Activated CD4-positive, alpha-beta memory T cell treated with anti-CD3 and anti-CD28 coated beads, Interleukin-2, amount 10 ng/mL, durations not matched to agents 7 days and 5 days (primary cell): ENCODE data around the gene ERBB4. TPM values are rescaled to one million over a fixed set of nuclear protein-coding genes. Genes with fewer than 3 reads are reported as not detected.

Experiments
- CTCF ChIA-PET: fragments of 350-600 bp; sonication (Branson Sonifier 250); formaldehyde crosslinking; loops from one replicate; lab custom pipeline; 2021; ENCODE audit warnings: antibody characterized with exemption, inconsistent platforms; lab: Charles Lee
- POLR2A ChIA-PET: fragments of 350-600 bp; sonication (Branson Sonifier 250); formaldehyde crosslinking; loops from one replicate; lab custom pipeline; 2021; ENCODE audit warnings: antibody characterized with exemption; lab: Charles Lee
- DNase-seq: peaks from one replicate; pipeline ENCODE4 v3.0.0-alpha.2; 2020
- H3K27ac Mint-ChIP-seq: one replicate; pipeline ENCODE4 v1.8.0; 2021; ENCODE audit warnings: mild to moderate bottlenecking, mixed read lengths
- H3K27me3 Mint-ChIP-seq: one replicate; pipeline ENCODE4 v1.8.0; 2021; ENCODE audit warnings: mixed read lengths
- H3K36me3 Mint-ChIP-seq: one replicate; pipeline ENCODE4 v1.8.0; 2021; ENCODE audit warnings: low read depth, mixed read lengths
- H3K4me1 Mint-ChIP-seq: one replicate; pipeline ENCODE4 v1.8.0; 2021; ENCODE audit warnings: mixed read lengths
- H3K4me3 Mint-ChIP-seq: one replicate; pipeline ENCODE4 v1.8.0; 2021; ENCODE audit warnings: mild to moderate bottlenecking, mixed read lengths
- H3K9me3 Mint-ChIP-seq: one replicate; pipeline ENCODE4 v1.8.0; 2021; ENCODE audit warnings: mixed read lengths
- total RNA-seq, 2 experiments: library from RNA; stranded (reverse); gene quantifications; one replicate each; pipeline ENCODE4 v1.2.3, GENCODE V29; 2021

ERBB4 gene
- total RNA-seq, 2 experiments from 2014 or later = not detected

DNA sequence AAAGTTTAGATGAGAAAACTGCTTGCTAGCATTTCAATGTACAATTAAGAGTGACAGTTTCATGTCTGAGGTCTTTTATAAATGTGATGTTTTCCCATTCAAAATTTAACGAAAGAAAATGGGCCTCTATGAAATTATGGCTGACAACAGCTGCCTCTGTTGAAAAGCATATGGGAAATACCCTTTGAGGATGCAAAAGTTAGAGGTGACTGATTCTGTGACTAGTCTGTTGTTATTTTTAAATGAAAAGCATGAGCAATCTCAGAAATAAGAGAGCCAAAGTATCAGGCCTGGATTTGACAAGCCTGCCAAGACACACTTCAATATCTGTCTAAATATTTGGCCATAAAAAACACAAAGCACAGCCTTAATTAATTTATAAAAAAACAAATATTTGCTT is 580.8 kb downstream of the ERBB4 start:
- no peak overlapping the region for H3K27ac Mint-ChIP-seq
- ChIA-PET CTCF (no interaction called here), POLR2A (no interaction called here)
- no peak for DNase-seq
- H3K4me3 Mint-ChIP-seq = no peak overlapping the region
- no peaks in the 10 kb centered on the region for H3K4me1 Mint-ChIP-seq
- peaks cover 2% of the 10 kb centered on the region for H3K9me3 Mint-ChIP-seq
- no peaks in the 10 kb centered on the region for H3K27me3 Mint-ChIP-seq
- no peaks in the 10 kb centered on the region for H3K36me3 Mint-ChIP-seq

DNA sequence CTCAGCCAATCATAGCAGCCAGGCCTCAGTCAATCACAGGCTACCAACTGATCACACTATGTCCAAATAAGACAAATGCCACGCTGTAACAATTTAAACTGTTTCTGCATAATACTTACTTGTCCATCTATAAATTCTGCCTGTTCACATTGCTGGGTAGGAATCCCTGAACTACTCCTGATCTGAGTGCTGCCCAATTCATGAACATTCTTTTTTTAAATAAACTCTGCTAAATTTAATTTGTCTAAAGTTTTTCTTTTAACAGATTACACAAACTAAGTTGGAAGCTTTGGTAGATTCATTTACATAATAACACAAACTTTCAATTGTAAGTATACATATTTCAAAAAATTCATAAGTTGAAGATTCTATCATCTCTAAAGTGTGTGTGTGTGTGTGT is 583.0 kb downstream of the ERBB4 start:
- Mint-ChIP-seq H3K27ac (no peak overlapping the region), H3K27me3 (no peaks in the 10 kb centered on the region), H3K36me3 (no peaks in the 10 kb centered on the region), H3K4me1 (no peaks in the 10 kb centered on the region), H3K4me3 (no peak overlapping the region), H3K9me3 (no peaks in the 10 kb centered on the region)
- ChIA-PET POLR2A (no interaction called here), CTCF (no interaction called here)
- no peak for DNase-seq

DNA sequence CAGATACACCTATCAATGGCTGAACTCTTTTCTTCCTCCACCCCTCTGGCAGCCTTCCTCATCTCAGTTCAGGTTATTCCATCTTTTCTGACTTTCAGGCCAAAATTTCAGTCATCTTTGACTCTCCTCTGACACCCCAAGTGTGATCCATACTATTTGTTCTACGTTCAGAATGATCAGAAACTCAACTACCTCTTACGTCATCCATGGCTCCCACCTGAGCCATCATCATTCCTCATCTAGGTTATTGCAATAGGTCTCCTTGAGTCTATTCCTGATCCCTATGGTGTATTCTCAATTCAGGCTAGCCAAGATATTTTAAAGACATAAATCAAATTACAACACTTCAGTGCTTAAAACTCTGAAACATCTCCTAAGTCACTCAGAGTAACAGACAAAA is 589.7 kb downstream of the ERBB4 start:
- no peak overlapping the region for H3K4me3 Mint-ChIP-seq
- no peaks in the 10 kb centered on the region for H3K36me3 Mint-ChIP-seq
- ChIA-PET POLR2A (no interaction called here), CTCF (no interaction called here)
- peaks cover 3% of the 10 kb centered on the region for H3K9me3 Mint-ChIP-seq
- H3K27me3 Mint-ChIP-seq = no peaks in the 10 kb centered on the region
- no peak for DNase-seq
- H3K4me1 Mint-ChIP-seq = no peaks in the 10 kb centered on the region
- H3K27ac Mint-ChIP-seq = no peak overlapping the region

DNA sequence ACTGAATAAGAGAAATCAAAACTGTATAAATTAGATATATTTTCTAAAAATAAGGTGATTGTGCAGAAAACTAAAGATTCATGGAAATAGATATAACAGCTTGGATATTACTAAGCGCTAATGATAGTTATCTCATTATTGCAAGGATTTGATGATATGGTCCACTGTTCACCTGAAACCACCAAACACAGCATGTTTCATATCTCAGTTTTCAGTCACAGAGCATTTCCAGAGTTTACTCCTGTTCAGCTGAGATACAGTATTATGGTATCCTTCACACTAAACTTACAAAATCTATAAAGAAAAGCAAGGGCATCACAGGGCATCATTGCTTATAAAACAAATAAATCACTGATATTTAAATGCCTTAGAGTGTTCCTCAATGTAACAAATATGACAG is 591.6 kb downstream of the ERBB4 start:
- Mint-ChIP-seq H3K4me3 (no peak overlapping the region), H3K36me3 (no peaks in the 10 kb centered on the region), H3K4me1 (no peaks in the 10 kb centered on the region), H3K9me3 (peaks cover 3% of the 10 kb centered on the region), H3K27ac (no peak overlapping the region), H3K27me3 (no peaks in the 10 kb centered on the region)
- ChIA-PET CTCF (no interaction called here), POLR2A (no interaction called here)
- no peak for DNase-seq

DNA sequence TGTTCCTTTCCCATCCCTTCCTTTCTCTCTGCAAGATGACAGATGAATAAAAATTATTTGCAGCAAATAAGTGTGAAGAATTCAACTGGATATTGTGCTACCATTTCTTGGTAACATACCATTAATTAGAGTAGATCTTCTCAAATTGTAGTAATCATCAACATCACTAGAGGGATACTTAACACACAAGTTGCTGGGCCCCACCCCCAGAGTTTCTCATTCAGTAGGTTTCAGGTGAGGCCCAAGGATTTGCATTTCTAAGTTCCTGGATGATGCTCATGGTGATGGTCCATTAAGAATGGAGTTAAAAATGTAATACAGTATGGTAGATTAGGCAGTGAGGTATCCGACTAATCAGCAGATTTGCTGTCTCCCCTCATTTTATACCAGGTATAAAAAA is 594.0 kb downstream of the ERBB4 start:
- Mint-ChIP-seq H3K4me1 (no peaks in the 10 kb centered on the region), H3K4me3 (no peak overlapping the region), H3K27me3 (no peaks in the 10 kb centered on the region), H3K36me3 (no peaks in the 10 kb centered on the region), H3K27ac (no peak overlapping the region), H3K9me3 (peaks cover 5% of the 10 kb centered on the region)
- no peak for DNase-seq
- ChIA-PET CTCF (no interaction called here), POLR2A (no interaction called here)

DNA sequence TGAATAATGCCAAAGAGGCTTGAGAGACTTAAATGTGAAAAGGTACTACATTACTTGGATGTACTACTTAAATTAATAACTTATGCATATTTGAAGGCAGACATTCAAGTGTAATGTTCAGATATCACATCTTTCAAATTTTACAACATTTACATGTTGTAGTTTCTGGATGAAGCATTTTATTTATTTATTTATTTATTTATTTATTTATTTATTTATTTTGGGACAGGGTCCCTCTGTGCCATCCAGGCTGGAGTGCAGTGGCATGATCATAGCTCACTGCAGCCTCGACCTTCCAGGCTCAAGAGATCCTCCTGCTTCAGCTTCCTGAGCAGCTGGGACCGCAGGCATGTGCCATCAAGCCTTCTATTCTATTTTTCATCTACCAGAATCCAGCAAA is 596.4 kb downstream of the ERBB4 start:
- Mint-ChIP-seq H3K9me3 (peaks cover 5% of the 10 kb centered on the region), H3K4me1 (no peaks in the 10 kb centered on the region), H3K27me3 (no peaks in the 10 kb centered on the region), H3K36me3 (no peaks in the 10 kb centered on the region), H3K4me3 (no peak overlapping the region), H3K27ac (no peak overlapping the region)
- ChIA-PET POLR2A (no interaction called here), CTCF (no interaction called here)
- no peak for DNase-seq

DNA sequence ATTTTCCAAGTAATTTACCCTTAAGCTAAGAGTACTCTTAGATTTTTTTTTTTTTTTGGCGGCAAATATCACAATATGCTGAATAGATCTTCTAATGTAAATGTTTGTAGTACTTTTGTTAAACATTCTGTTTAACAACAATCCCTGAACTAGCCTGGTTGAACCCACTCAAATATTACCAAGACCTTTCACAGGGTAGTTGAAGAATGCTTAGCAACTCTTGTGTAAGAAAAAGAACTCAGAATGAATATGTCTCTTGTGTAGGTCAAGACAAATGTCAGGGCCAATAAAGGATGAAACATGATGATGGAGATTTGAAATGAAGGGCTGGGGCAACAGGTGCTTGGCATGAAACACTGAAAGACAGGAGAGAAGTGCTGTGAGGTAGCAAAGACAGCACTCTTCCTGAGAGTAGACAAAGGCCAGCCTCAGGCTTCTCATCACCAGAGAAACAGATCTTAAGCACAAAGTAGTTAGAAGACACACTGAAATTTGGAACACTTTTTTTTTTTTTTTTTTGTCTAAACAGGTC is 597.3 kb downstream of the ERBB4 start:
- DNase-seq = no peak
- Mint-ChIP-seq H3K9me3 (peaks cover 5% of the 10 kb centered on the region), H3K27ac (no peak overlapping the region), H3K36me3 (no peaks in the 10 kb centered on the region), H3K4me1 (no peaks in the 10 kb centered on the region), H3K4me3 (no peak overlapping the region), H3K27me3 (no peaks in the 10 kb centered on the region)
- CTCF ChIA-PET = no interaction called here
- POLR2A ChIA-PET = no interaction called here

DNA sequence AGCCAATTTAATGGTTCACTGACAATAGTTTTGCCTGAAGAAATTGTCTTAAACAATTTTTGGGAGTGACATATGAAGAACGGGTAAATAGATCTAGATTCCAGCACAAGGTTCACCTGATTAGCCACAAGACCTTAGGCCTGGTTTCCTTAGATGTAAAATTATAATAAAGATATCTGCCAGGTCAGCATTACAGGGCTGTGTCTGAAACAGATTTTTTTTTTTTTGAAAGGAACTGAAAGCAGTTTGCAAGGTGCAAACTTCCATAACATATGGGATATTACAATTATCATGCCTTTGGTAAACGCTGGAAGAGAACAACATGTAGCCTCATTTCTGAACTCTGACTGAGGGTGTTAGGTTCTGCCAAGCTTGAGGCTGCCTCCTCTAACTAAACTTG is 599.4 kb downstream of the ERBB4 start:
- POLR2A ChIA-PET = no interaction called here
- Mint-ChIP-seq H3K4me3 (no peak overlapping the region), H3K9me3 (peaks cover 5% of the 10 kb centered on the region), H3K36me3 (no peaks in the 10 kb centered on the region), H3K27me3 (no peaks in the 10 kb centered on the region), H3K27ac (no peak overlapping the region), H3K4me1 (no peaks in the 10 kb centered on the region)
- CTCF ChIA-PET = no interaction called here
- DNase-seq = no peak

DNA sequence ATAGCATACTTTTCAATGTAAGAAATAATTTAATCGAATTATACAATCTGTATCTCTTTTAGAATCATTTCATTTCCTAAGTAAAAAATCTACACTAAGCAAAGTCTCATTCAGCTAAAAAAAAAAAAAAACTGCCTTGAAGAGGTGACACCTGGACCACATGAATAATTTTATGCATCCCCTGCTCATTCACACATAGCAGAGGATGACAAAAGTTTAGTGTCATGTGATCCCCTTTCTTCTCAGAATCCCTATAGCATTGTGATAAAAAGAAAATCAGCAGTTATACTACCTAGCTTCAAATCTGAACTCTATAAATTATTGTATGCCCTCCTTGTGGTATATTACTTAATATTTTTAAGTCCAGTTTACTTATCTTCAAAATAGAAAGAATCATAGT is 603.8 kb downstream of the ERBB4 start:
- Mint-ChIP-seq H3K36me3 (no peaks in the 10 kb centered on the region), H3K27ac (no peak overlapping the region), H3K4me3 (no peak overlapping the region), H3K9me3 (no peaks in the 10 kb centered on the region), H3K4me1 (no peaks in the 10 kb centered on the region), H3K27me3 (no peaks in the 10 kb centered on the region)
- ChIA-PET POLR2A (no interaction called here), CTCF (no interaction called here)
- no peak for DNase-seq

DNA sequence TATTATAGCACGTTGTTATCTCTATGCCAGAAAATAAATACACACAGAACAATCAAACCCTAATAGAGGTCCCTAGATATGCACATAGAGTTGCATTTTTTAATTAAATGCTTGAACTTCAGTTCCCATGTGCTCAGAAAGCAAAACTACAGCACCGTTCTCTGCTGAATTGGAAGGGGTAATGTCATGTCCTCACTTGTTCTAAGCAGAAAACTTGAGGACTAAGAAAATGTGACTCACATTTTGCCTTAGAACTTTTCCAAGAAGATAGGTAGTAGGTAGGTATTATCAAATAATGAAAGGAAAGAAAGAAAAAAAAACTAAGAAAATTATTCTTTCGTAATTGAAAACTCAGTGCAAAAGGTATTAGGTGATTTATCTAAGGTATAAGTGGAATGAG is 607.3 kb downstream of the ERBB4 start:
- ChIA-PET POLR2A (no interaction called here), CTCF (no interaction called here)
- Mint-ChIP-seq H3K4me1 (no peaks in the 10 kb centered on the region), H3K36me3 (no peaks in the 10 kb centered on the region), H3K9me3 (no peaks in the 10 kb centered on the region), H3K27ac (no peak overlapping the region), H3K4me3 (no peak overlapping the region), H3K27me3 (no peaks in the 10 kb centered on the region)
- DNase-seq = no peak

DNA sequence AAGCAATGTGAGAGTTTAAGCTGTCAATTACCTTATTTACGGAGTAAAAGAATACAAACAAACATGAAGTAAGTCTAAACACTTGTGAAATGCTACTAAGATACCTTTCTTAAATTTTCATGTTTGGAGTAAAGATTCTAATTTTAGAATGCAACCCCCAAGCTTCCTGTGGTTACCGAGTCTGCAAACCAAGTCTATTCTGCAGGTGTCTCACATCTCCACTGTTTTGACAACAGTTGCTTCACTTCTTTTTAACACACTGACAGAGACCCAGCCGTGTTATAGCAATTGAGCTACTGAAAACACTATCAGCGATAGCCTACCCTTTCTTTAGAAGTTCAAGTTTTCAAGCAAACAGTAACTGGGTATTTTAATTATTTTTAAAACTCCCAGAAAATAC is 608.3 kb downstream of the ERBB4 start:
- DNase-seq = no peak
- H3K4me3 Mint-ChIP-seq = no peak overlapping the region
- H3K36me3 Mint-ChIP-seq = no peaks in the 10 kb centered on the region
- H3K27ac Mint-ChIP-seq = no peak overlapping the region
- ChIA-PET CTCF (no interaction called here), POLR2A (no interaction called here)
- no peaks in the 10 kb centered on the region for H3K9me3 Mint-ChIP-seq
- no peaks in the 10 kb centered on the region for H3K27me3 Mint-ChIP-seq
- no peaks in the 10 kb centered on the region for H3K4me1 Mint-ChIP-seq

DNA sequence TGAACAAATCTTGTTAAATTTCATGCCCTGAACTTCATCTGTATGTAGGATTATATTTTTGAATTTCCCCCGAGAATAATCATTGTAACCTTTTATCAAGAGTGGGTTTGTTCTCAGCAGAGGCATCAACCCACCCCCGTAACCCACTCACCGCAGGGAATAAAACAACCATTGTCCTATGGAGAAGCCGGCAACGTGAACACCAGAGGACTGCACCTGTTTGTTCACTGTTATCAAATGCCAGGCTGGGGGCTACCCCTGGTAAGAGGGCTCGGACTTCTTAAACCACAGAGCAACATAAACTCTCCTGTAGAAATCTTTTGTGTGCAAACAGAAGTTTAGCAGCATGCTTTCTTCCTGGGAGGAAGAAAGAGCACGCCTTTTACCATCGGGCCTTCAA is 610.4 kb downstream of the ERBB4 start:
- H3K4me3 Mint-ChIP-seq = no peak overlapping the region
- POLR2A ChIA-PET = no interaction called here
- no peak for DNase-seq
- no peaks in the 10 kb centered on the region for H3K9me3 Mint-ChIP-seq
- H3K27me3 Mint-ChIP-seq = no peaks in the 10 kb centered on the region
- no peaks in the 10 kb centered on the region for H3K4me1 Mint-ChIP-seq
- H3K36me3 Mint-ChIP-seq = no peaks in the 10 kb centered on the region
- CTCF ChIA-PET = no interaction called here
- H3K27ac Mint-ChIP-seq = no peak overlapping the region

DNA sequence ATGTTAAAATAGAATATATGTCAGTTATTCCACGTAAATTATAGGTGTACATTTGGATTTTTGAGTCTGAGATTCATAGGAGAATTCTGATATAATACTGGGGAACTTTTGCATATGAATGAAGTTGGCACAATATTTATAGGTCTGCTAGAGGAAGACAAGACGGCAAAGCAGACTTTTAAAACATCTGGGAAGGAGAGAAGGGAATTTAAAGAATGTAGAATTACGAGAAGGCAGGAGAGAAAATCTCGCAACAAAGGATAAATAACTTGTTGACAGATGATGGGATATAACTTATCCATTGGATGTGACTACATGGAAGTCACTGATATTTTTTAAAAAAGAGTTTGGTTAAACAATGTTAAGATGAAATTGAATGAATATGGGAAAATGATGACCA is 615.6 kb downstream of the ERBB4 start:
- ChIA-PET POLR2A (no interaction called here), CTCF (no interaction called here)
- H3K27me3 Mint-ChIP-seq = no peaks in the 10 kb centered on the region
- H3K4me1 Mint-ChIP-seq = no peaks in the 10 kb centered on the region
- H3K27ac Mint-ChIP-seq = no peak overlapping the region
- no peak overlapping the region for H3K4me3 Mint-ChIP-seq
- peaks cover 2% of the 10 kb centered on the region for H3K9me3 Mint-ChIP-seq
- no peaks in the 10 kb centered on the region for H3K36me3 Mint-ChIP-seq
- no peak for DNase-seq

DNA sequence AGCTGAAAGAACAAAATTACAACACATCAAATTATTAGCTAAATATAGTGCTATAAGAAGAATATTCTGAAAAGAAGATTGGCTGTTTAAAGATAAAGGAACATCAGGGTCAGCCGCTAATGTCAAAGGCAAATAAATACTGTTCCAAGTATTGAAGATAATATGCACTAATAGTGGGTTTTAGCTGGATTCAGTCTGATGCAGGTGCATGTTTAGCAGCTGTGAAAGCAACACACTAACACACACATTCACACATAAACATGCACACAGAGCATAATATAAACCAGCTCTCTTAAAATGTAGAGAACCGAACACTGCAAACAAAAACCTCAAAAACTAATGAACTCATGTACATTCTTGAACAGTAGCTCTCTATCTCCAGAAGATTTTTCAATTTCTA is 634.6 kb downstream of the ERBB4 start:
- Mint-ChIP-seq H3K4me1 (no peaks in the 10 kb centered on the region), H3K4me3 (no peak overlapping the region), H3K36me3 (no peaks in the 10 kb centered on the region), H3K9me3 (no peaks in the 10 kb centered on the region), H3K27me3 (no peaks in the 10 kb centered on the region), H3K27ac (no peak overlapping the region)
- CTCF ChIA-PET = no interaction called here
- POLR2A ChIA-PET = no interaction called here
- DNase-seq = no peak
